T-cell (primary cell): Measurements from ENCODE around the gene CDCA4. TPM values are rescaled to one million over a fixed set of nuclear protein-coding genes. Genes with fewer than 3 reads are reported as not detected.

Experiments used
- ATAC-seq, 4 experiments: fragments of 200-7000 bp in 3 of 4; fragments of 150-1000 bp in 1 of 4; cut with Tn5 transposase; replicated peaks in 1 of 4; 1 replicate in 3 of 4; 2 replicates in 1 of 4; pipeline ENCODE4 v1.10.0; 2021; ENCODE audit warnings: moderate library complexity in 3 of 4, mild to moderate bottlenecking in 2 of 4, moderate number of reproducible peaks in 1 of 4
- CTCF ChIA-PET, 2 donors: fragments of 300-600 bp; sonication (Branson Sonifier 250); formaldehyde crosslinking; loops; one replicate each; lab custom pipeline; 2022; ENCODE audit warnings: antibody characterized with exemption in 2 of 2; lab: Charles Lee
- POLR2A ChIA-PET, 2 donors: fragments of 300-600 bp; sonication (Branson Sonifier 250); formaldehyde crosslinking; loops; one replicate each; lab custom pipeline; 2022; ENCODE audit warnings: antibody characterized with exemption in 2 of 2; lab: Charles Lee
- DNase-seq, 35 experiments: peaks; one replicate each; pipeline versions ENCODE4 v3.0.0 to v3.0.0-alpha.2; 2013 to 2023
- H3K27ac ChIP-seq: one replicate; pipeline ENCODE4 v1.5.1; 2013; ENCODE audit warnings: low read length
- H3K27me3 ChIP-seq, 2 experiments: replicated peaks in 1 of 2; 1 replicate in 1 of 2; 2 replicates in 1 of 2; pipeline versions ENCODE4 v1.6.1 to v1.7.0; 2013; ENCODE audit warnings: low read length in 1 of 2, mixed read lengths in 1 of 2; ENCODE audit not compliant: control insufficient read depth in 2 of 2, insufficient read depth in 2 of 2; ENCODE audit errors: extremely low read depth in 1 of 2
- H3K36me3 ChIP-seq, 2 donors: 1 replicate in 1 of 2; 2 replicates in 1 of 2; pipeline versions ENCODE4 v1.6.1 to v1.7.0; 2013; ENCODE audit warnings: low read length in 1 of 2; ENCODE audit not compliant: control insufficient read depth in 2 of 2, insufficient read depth in 1 of 2; ENCODE audit errors: extremely low read depth in 1 of 2
- H3K4me1 ChIP-seq, 2 experiments: 1 replicate in 1 of 2; 2 replicates in 1 of 2; pipeline versions ENCODE4 v1.6.1 to v1.7.0; 2013; ENCODE audit warnings: low read length in 2 of 2, mixed read lengths in 1 of 2; ENCODE audit not compliant: insufficient read depth in 2 of 2, control insufficient read depth in 1 of 2; ENCODE audit errors: extremely low read depth in 1 of 2
- H3K4me3 ChIP-seq, 2 donors: 1 replicate in 1 of 2; 2 replicates in 1 of 2; pipeline versions ENCODE4 v1.5.1 to v1.7.0; 2013; ENCODE audit warnings: mild to moderate bottlenecking in 2 of 2, low read length in 1 of 2, moderate library complexity in 1 of 2; ENCODE audit not compliant: control insufficient read depth in 1 of 2; ENCODE audit errors: extremely low read depth in 1 of 2
- H3K9me3 ChIP-seq: 2 replicates; pipeline ENCODE4 v1.7.0; 2013
- H3K27ac Mint-ChIP-seq, 2 donors: one replicate each; pipeline ENCODE4 v1.8.0; 2020 to 2021; ENCODE audit warnings: mild to moderate bottlenecking in 2 of 2, mixed read lengths in 2 of 2
- H3K27me3 Mint-ChIP-seq, 2 donors: one replicate each; pipeline ENCODE4 v1.8.0; 2021 to 2022; ENCODE audit warnings: mixed read lengths in 2 of 2
- H3K36me3 Mint-ChIP-seq: one replicate; pipeline ENCODE4 v1.8.0; 2021; ENCODE audit warnings: mixed read lengths
- H3K4me1 Mint-ChIP-seq, 3 donors: one replicate each; pipeline ENCODE4 v1.8.0; 2020 to 2022; ENCODE audit warnings: mixed read lengths in 3 of 3, mild to moderate bottlenecking in 1 of 3
- H3K4me3 Mint-ChIP-seq, 3 donors: one replicate each; pipeline ENCODE4 v1.8.0; 2020 to 2022; ENCODE audit warnings: mild to moderate bottlenecking in 3 of 3, mixed read lengths in 3 of 3, moderate library complexity in 3 of 3
- H3K9me3 Mint-ChIP-seq, 3 donors: one replicate each; pipeline ENCODE4 v1.8.0; 2020 to 2022; ENCODE audit warnings: mixed read lengths in 3 of 3
- WGBS: methylation state at CpG from one replicate; pipeline ENCODE4 v1.1.5; 2013; ENCODE audit warnings: missing lambda C conversion rate; ENCODE audit not compliant: insufficient coverage; 5-methylcytosine and 5-hydroxymethylcytosine counted together
- total RNA-seq, 35 experiments: library from RNA in 6 of 35; stranded (reverse) in 6 of 35; fragments of 120-200 nt in 1 of 35; gene quantifications; one replicate each; pipeline versions ENCODE4 v1.2.1 to v1.2.4 and lab custom pipeline; 2013 to 2026

Gene CDCA4
- total RNA-seq, 5 donors from 2014 or later (not counting 1 experiment from before 2014, with no cell fraction given) = 13.0 to 20.1 (median 15.8) TPM

- Mint-ChIP-seq H3K27ac (no peak overlapping the region), H3K4me3 (no peak overlapping the region), H3K9me3 (no peaks in the 10 kb centered on the region), H3K4me1 (peaks cover 34 to 40% (median 36%) of the 10 kb centered on the region in 3 donors), H3K36me3 (peaks cover 16% of the 10 kb centered on the region), H3K27me3 (no peaks in the 10 kb centered on the region)
- DNase-seq (no peak), ATAC-seq (no peak)
- peaks cover 13 to 30% of the 10 kb centered on the region in 2 donors for H3K36me3 ChIP-seq
- no peaks in the 10 kb centered on the region for H3K27me3 ChIP-seq
- peaks cover 0 to 43% of the 10 kb centered on the region in 2 experiments for H3K4me1 ChIP-seq
- CTCF ChIA-PET = interaction anchor here in 1 of 2 donors (0.8 kb wide), 1 partner anchor 34 kb away, joined by 3 read pairs; no protein-coding TSS in a partner anchor
- POLR2A ChIA-PET = no interaction called here
- 89% methylated on average over 28 of the region's 29 CpGs for WGBS
- H3K27ac ChIP-seq = no peak overlapping the region
- H3K9me3 ChIP-seq = no peaks in the 10 kb centered on the region
- no peak overlapping the region for H3K4me3 ChIP-seq
Observed at GRCh38 chr14:105011312-105011990, 9.4 kb downstream of the CDCA4 start.

- Histone ChIP-seq H3K4me1 (peaks cover 0 to 40% of the 10 kb centered on the region in 2 experiments), H3K27me3 (no peaks in the 10 kb centered on the region), H3K27ac (no peak overlapping the region), H3K4me3 (no peak overlapping the region), H3K9me3 (no peaks in the 10 kb centered on the region), H3K36me3 (peaks cover 19 to 30% of the 10 kb centered on the region in 2 donors)
- no peak for ATAC-seq
- Mint-ChIP-seq H3K4me1 (peaks cover 29 to 34% (median 30%) of the 10 kb centered on the region in 3 donors), H3K4me3 (no peak overlapping the region), H3K9me3 (no peaks in the 10 kb centered on the region), H3K27me3 (no peaks in the 10 kb centered on the region), H3K36me3 (peaks cover 12% of the 10 kb centered on the region), H3K27ac (no peak overlapping the region)
- ChIA-PET POLR2A (no interaction called here), CTCF (no interaction called here)
- DNase-seq = no peak
- 84% methylated on average over 16 of the region's 17 CpGs for WGBS
Observed at GRCh38 chr14:105010891-105011291, 10.0 kb downstream of the CDCA4 start.

GRCh38 chr14:105010106-105010505 lies 10.8 kb downstream of the CDCA4 start:
- Histone ChIP-seq H3K4me1 (peaks cover 0 to 32% of the 10 kb centered on the region in 2 experiments), H3K4me3 (no peak overlapping the region), H3K27me3 (no peaks in the 10 kb centered on the region), H3K27ac (no peak overlapping the region), H3K36me3 (peaks cover 23 to 30% of the 10 kb centered on the region in 2 donors), H3K9me3 (no peaks in the 10 kb centered on the region)
- ChIA-PET POLR2A (no interaction called here), CTCF (no interaction called here)
- no peaks in the 10 kb centered on the region for H3K9me3 Mint-ChIP-seq
- ATAC-seq (no peak), DNase-seq (no peak)
- no peak overlapping the region for H3K27ac Mint-ChIP-seq
- H3K4me1 Mint-ChIP-seq = peaks cover 21 to 26% (median 22%) of the 10 kb centered on the region in 3 donors
- no peak overlapping the region for H3K4me3 Mint-ChIP-seq
- no peaks in the 10 kb centered on the region for H3K27me3 Mint-ChIP-seq
- 90% methylated on average over 2 of the region's 4 CpGs for WGBS
- peaks cover 12% of the 10 kb centered on the region for H3K36me3 Mint-ChIP-seq

- Histone ChIP-seq H3K4me3 (no peak overlapping the region), H3K9me3 (no peaks in the 10 kb centered on the region), H3K27me3 (no peaks in the 10 kb centered on the region), H3K36me3 (peaks cover 23 to 30% of the 10 kb centered on the region in 2 donors), H3K27ac (no peak overlapping the region), H3K4me1 (peaks cover 0 to 11% of the 10 kb centered on the region in 2 experiments)
- CTCF ChIA-PET = no interaction called here
- 93% methylated on average over 2 of the region's 19 CpGs for WGBS
- Mint-ChIP-seq H3K27me3 (no peaks in the 10 kb centered on the region), H3K4me3 (no peak overlapping the region), H3K9me3 (no peaks in the 10 kb centered on the region), H3K27ac (no peak overlapping the region), H3K4me1 (peaks cover 0 to 6% (median 0%) of the 10 kb centered on the region in 3 donors), H3K36me3 (peaks cover 9% of the 10 kb centered on the region)
- POLR2A ChIA-PET = interaction anchor here in 1 of 2 donors (0.6 kb wide), 1 partner anchor 14 kb away, joined by 3 read pairs; no protein-coding TSS in a partner anchor
- ATAC-seq (no peak), DNase-seq (no peak)
Observed at GRCh38 chr14:105007593-105008264, 13.2 kb downstream of the CDCA4 start.

- Histone ChIP-seq H3K4me1 (peaks cover 0 to 5% of the 10 kb centered on the region in 2 experiments), H3K27ac (no peak overlapping the region), H3K27me3 (no peaks in the 10 kb centered on the region), H3K9me3 (no peaks in the 10 kb centered on the region), H3K4me3 (no peak overlapping the region), H3K36me3 (peaks cover 23 to 30% of the 10 kb centered on the region in 2 donors)
- H3K4me3 Mint-ChIP-seq = no peak overlapping the region
- 92% methylated on average over 19 of the region's 21 CpGs for WGBS
- POLR2A ChIA-PET = interaction anchor here in 1 of 2 donors (0.6 kb wide), 1 partner anchor 15 kb away, joined by 3 read pairs; no protein-coding TSS in a partner anchor
- H3K4me1 Mint-ChIP-seq = no peaks in the 10 kb centered on the region
- H3K36me3 Mint-ChIP-seq = peaks cover 9% of the 10 kb centered on the region
- DNase-seq (no peak), ATAC-seq (no peak)
- no peak overlapping the region for H3K27ac Mint-ChIP-seq
- no peaks in the 10 kb centered on the region for H3K27me3 Mint-ChIP-seq
- CTCF ChIA-PET = no interaction called here
- no peaks in the 10 kb centered on the region for H3K9me3 Mint-ChIP-seq
Observed at GRCh38 chr14:105006831-105007592, 13.9 kb downstream of the CDCA4 start.
